GM18499 (cell line): ENCODE data around the gene ACSL4.
"Not testable (repeated sequence)": the region's sequence is repeated elsewhere in the genome, so short reads cannot be mapped to it uniquely, and the experiment has no call there.

Source experiments
- ATAC-seq: cut with Tn5 transposase; IDR thresholded peaks from one replicate; pipeline ENCODE4 v1.9.1; 2021; ENCODE audit warnings: moderate number of reproducible peaks; ENCODE audit not compliant: insufficient read depth, unreplicated experiment

The ACSL4 gene

GRCh38 chrX:109679820-109680219, 53.2 kb downstream of the ACSL4 start:
- no peak for ATAC-seq

GRCh38 chrX:109672239-109672638, 60.8 kb downstream of the ACSL4 start:
- ATAC-seq: no peak

- ATAC-seq: not testable (repeated sequence)
Observed at GRCh38 chrX:109671170-109671569, 61.9 kb downstream of the ACSL4 start.

- ATAC-seq: no peak
Observed at GRCh38 chrX:109667986-109668385, 65.1 kb downstream of the ACSL4 start.

- ATAC-seq: no peak
Observed at GRCh38 chrX:109660435-109661143, 72.5 kb downstream of the ACSL4 start.

- no peak for ATAC-seq
Observed at GRCh38 chrX:109658391-109658790, 74.7 kb downstream of the ACSL4 start.

- not testable (repeated sequence) for ATAC-seq
Observed at GRCh38 chrX:109657364-109657763, 75.7 kb downstream of the ACSL4 start.

GRCh38 chrX:109656774-109657173, 76.3 kb downstream of the ACSL4 start:
- no peak for ATAC-seq

- no peak for ATAC-seq
Observed at GRCh38 chrX:109655502-109656201, 77.4 kb downstream of the ACSL4 start.

GRCh38 chrX:109654516-109655109, 78.4 kb downstream of the ACSL4 start:
- ATAC-seq: no peak

GRCh38 chrX:109644671-109645070, 88.4 kb downstream of the ACSL4 start:
- ATAC-seq: not testable (repeated sequence)

GRCh38 chrX:109643687-109644086, 89.4 kb downstream of the ACSL4 start:
- no peak for ATAC-seq

- ATAC-seq: no peak
Observed at GRCh38 chrX:109638158-109638557, 94.9 kb downstream of the ACSL4 start.

GRCh38 chrX:109637477-109637876, 95.6 kb downstream of the ACSL4 start:
- ATAC-seq: not testable (repeated sequence)

GRCh38 chrX:109635146-109635545, 97.9 kb downstream of the ACSL4 start:
- ATAC-seq: no peak

- ATAC-seq: no peak
Observed at GRCh38 chrX:109632906-109633504, 100.1 kb downstream of the ACSL4 start.

- ATAC-seq: no peak
Observed at GRCh38 chrX:109629310-109629709, 103.7 kb downstream of the ACSL4 start.

- ATAC-seq: no peak
Observed at GRCh38 chrX:109626637-109627036, 106.4 kb downstream of the ACSL4 start.

GRCh38 chrX:109624641-109625616, 108.1 kb downstream of the ACSL4 start, which contains the start of gene KCNE5:
TSS of gene KCNE5 (minus strand) at chrX:109625172. CDS start at chrX:109625020, 152 bp downstream.
- ATAC-seq: no peak

- ATAC-seq: no peak
Observed at GRCh38 chrX:109623997-109624396, 109.1 kb downstream of the ACSL4 start.
